Natural killer cell (primary cell): ENCODE data around the gene CCDC57. TPM values are rescaled to one million over a fixed set of nuclear protein-coding genes. Genes with fewer than 3 reads are reported as not detected.

Experiments used
- ATAC-seq, 3 donors: fragments of 150-1000 bp in 2 of 3; fragments of 200-7000 bp in 1 of 3; cut with Tn5 transposase; 1 replicate in 1 of 3; 2 replicates in 2 of 3; pipeline ENCODE4 v1.10.0; 2021; ENCODE audit warnings: mild to moderate bottlenecking in 2 of 3, moderate library complexity in 2 of 3
- DNase-seq, 2 donors: peaks; one replicate each; pipeline versions ENCODE4 v3.0.0 to v3.0.0-alpha.2; 2013 to 2021; ENCODE audit warnings: mixed read lengths in 1 of 2
- H3K27ac ChIP-seq: one replicate; pipeline ENCODE4 v1.5.1; 2013; ENCODE audit warnings: mild to moderate bottlenecking, low read length
- H3K27me3 ChIP-seq: one replicate; pipeline ENCODE4 v1.6.1; 2013; ENCODE audit warnings: low read length; ENCODE audit not compliant: control insufficient read depth, insufficient read depth
- H3K36me3 ChIP-seq: one replicate; pipeline ENCODE4 v1.6.1; 2013; ENCODE audit warnings: low read length; ENCODE audit not compliant: control insufficient read depth, insufficient read depth
- H3K4me1 ChIP-seq: one replicate; pipeline ENCODE4 v1.6.1; 2013; ENCODE audit warnings: low read length; ENCODE audit not compliant: control insufficient read depth, insufficient read depth
- H3K4me3 ChIP-seq: one replicate; pipeline ENCODE4 v1.5.1; 2013; ENCODE audit warnings: low read length
- H3K9me3 ChIP-seq: one replicate; pipeline ENCODE4 v1.6.1; 2013; ENCODE audit warnings: low read length; ENCODE audit not compliant: control insufficient read depth, insufficient read depth
- H3K27ac Mint-ChIP-seq, 2 donors: one replicate each; pipeline ENCODE4 v1.8.0; 2022; ENCODE audit warnings: mild to moderate bottlenecking in 2 of 2, mixed read lengths in 2 of 2, moderate library complexity in 1 of 2
- H3K27me3 Mint-ChIP-seq, 2 donors: one replicate each; pipeline ENCODE4 v1.8.0; 2022; ENCODE audit warnings: low read depth in 2 of 2, mixed read lengths in 2 of 2
- H3K36me3 Mint-ChIP-seq: one replicate; pipeline ENCODE4 v1.8.0; 2022; ENCODE audit warnings: mixed read lengths
- H3K4me1 Mint-ChIP-seq, 2 donors: one replicate each; pipeline ENCODE4 v1.8.0; 2022; ENCODE audit warnings: mixed read lengths in 2 of 2
- H3K4me3 Mint-ChIP-seq: one replicate; pipeline ENCODE4 v1.8.0; 2022; ENCODE audit warnings: mild to moderate bottlenecking, moderate library complexity, mixed read lengths
- H3K9me3 Mint-ChIP-seq, 2 donors: one replicate each; pipeline ENCODE4 v1.8.0; 2022; ENCODE audit warnings: mixed read lengths in 2 of 2
- CTCF ChIP-seq: fragments of 200-600 bp; IDR thresholded peaks from one replicate; pipeline ENCODE4 v1.8.0; 2022; ENCODE audit warnings: antibody characterized with exemption
- WGBS: methylation state at CpG from one replicate; pipeline ENCODE4 v1.1.7; 2013; ENCODE audit warnings: missing lambda C conversion rate; ENCODE audit not compliant: insufficient coverage; 5-methylcytosine and 5-hydroxymethylcytosine counted together
- intact Hi-C: fragments of 100-400 bp; cut with micrococcal nuclease; formaldehyde crosslinking; loops from one replicate; pipeline ENCODE4 v1.14.2; 2022
- total RNA-seq, 4 donors: library from RNA; stranded (reverse); fragments of 120-200 nt in 1 of 4; gene quantifications; one replicate each; pipeline versions ENCODE4 v1.2.3 to v1.2.4, GENCODE V29; 2013 to 2022

Gene CCDC57
- total RNA-seq, 3 donors from 2014 or later (not counting 1 experiment from before 2014, with no cell fraction given), result 69.7 to 79.2 (median 75.1) TPM

DNA sequence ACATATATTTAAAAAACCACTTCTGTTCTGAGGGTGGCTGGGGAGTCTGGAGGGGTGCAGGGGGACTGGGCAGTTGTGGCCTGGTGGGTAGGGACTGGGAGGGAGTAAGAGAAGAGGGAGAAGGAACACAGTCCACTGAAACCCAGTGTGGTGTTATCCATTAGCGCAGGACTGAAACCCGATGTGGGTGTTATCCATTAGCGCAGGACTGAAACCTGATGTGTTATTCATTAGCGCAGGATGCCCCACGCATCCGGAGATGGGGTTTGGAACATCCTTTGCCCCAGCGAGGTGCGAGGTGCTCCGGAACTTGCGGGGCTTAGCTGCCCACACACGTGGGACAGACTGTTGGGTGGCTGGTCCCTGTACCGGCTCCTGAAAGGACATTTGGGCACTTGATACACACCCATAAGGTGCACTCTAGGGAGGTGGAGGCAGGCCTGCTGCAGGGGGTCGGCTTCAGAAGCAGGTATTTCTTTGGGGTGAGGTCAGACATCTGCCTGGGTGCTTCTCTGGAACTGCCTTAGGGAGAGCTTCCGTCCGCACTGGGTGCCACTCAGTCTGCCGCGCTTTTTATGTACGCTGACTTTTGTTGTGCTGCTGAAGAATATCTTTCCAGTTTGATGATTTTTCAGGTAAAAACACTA is 94.4 kb downstream of the CCDC57 start:
- DNase-seq (no peak), ATAC-seq (no peak)
- no peaks in the 10 kb centered on the region for H3K4me1 Mint-ChIP-seq
- H3K27ac Mint-ChIP-seq, result no peak overlapping the region
- Histone ChIP-seq H3K27me3 (no peaks in the 10 kb centered on the region), H3K9me3 (no peaks in the 10 kb centered on the region), H3K4me3 (no peak overlapping the region), H3K27ac (no peak overlapping the region), H3K4me1 (no peaks in the 10 kb centered on the region), H3K36me3 (no peaks in the 10 kb centered on the region)
- 93% methylated on average over 18 of the region's 18 CpGs for WGBS
- H3K4me3 Mint-ChIP-seq, result no peak overlapping the region
- TF ChIP-seq CTCF, result no peak
- H3K9me3 Mint-ChIP-seq, result no peaks in the 10 kb centered on the region
- no peaks in the 10 kb centered on the region for H3K27me3 Mint-ChIP-seq
- H3K36me3 Mint-ChIP-seq, result no peaks in the 10 kb centered on the region
- intact Hi-C loops, result no loop called here

GRCh38 chr17:82117139-82118090 is 95.2 kb downstream of the CCDC57 start:
- no peak for TF ChIP-seq CTCF
- ATAC-seq, result no peak
- 90% methylated on average over 17 of the region's 22 CpGs for WGBS
- Mint-ChIP-seq H3K9me3 (no peaks in the 10 kb centered on the region), H3K27me3 (no peaks in the 10 kb centered on the region), H3K36me3 (no peaks in the 10 kb centered on the region), H3K4me1 (no peaks in the 10 kb centered on the region), H3K27ac (no peak overlapping the region), H3K4me3 (no peak overlapping the region)
- no peak overlapping the region for H3K27ac ChIP-seq
- no peaks in the 10 kb centered on the region for H3K9me3 ChIP-seq
- intact Hi-C loops, result no loop called here
- H3K36me3 ChIP-seq, result no peaks in the 10 kb centered on the region
- H3K4me1 ChIP-seq, result no peaks in the 10 kb centered on the region
- DNase-seq, result no peak
- no peak overlapping the region for H3K4me3 ChIP-seq
- H3K27me3 ChIP-seq, result no peaks in the 10 kb centered on the region

DNA sequence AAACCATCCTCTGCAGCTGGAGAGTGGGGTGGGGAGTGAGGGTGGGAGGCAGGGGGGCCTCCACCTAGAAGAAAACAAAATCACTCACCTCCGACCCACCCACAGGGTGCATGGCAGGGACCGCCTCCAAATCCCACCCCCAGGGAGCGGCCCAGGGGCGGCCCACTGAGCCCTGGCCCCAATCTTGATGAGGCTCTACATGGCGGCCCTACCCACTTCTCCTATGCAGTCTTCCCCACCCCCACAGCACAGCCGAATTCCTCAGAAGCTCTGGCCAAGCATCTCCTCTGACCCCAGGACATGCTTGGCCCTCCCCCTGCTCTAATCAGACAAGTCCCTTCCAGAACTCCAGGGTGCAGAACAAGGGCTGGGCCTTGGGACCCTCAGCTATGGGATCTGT is 96.4 kb downstream of the CCDC57 start:
- Histone ChIP-seq H3K36me3 (no peaks in the 10 kb centered on the region), H3K9me3 (no peaks in the 10 kb centered on the region), H3K27me3 (no peaks in the 10 kb centered on the region), H3K4me3 (no peak overlapping the region), H3K4me1 (no peaks in the 10 kb centered on the region), H3K27ac (no peak overlapping the region)
- intact Hi-C loops, result no loop called here
- TF ChIP-seq CTCF, result no peak
- Mint-ChIP-seq H3K27ac (no peak overlapping the region), H3K4me3 (no peak overlapping the region), H3K4me1 (no peaks in the 10 kb centered on the region), H3K9me3 (no peaks in the 10 kb centered on the region), H3K36me3 (no peaks in the 10 kb centered on the region), H3K27me3 (no peaks in the 10 kb centered on the region)
- DNase-seq (no peak), ATAC-seq (no peak)
- 87% methylated on average over 6 of the region's 6 CpGs for WGBS
